HCT116 (cell line): ENCODE data around the gene ACKR3.

Experiments
- CBX3 ChIP-seq: IDR thresholded peaks from 2 replicates; pipeline ENCODE4 v1.6.1; 2012; ENCODE audit warnings: low read depth
- CTCF ChIP-seq, 3 experiments: fragments of 200-600 bp in 1 of 3; sonication (generic) in 1 of 3; IDR thresholded peaks in 2 of 3; conservative IDR thresholded peaks in 1 of 3; 2 replicates each; pipeline ENCODE4 v1.5.1; 2012 to 2017; ENCODE audit warnings: low read depth in 2 of 3, low read length in 2 of 3, antibody characterized with exemption in 1 of 3, borderline replicate concordance in 1 of 3, control low read depth in 1 of 3, mild to moderate bottlenecking in 1 of 3, mixed read lengths in 1 of 3, mixed run types in 1 of 3, moderate library complexity in 1 of 3; ENCODE audit not compliant: insufficient read depth in 1 of 3
- EGR1 ChIP-seq: IDR thresholded peaks from 2 replicates; pipeline ENCODE4 v1.6.1; 2012; ENCODE audit warnings: low read depth
- EZH2phosphoT487 ChIP-seq: fragments of 200-600 bp; IDR thresholded peaks from 2 replicates; pipeline ENCODE4 v1.6.1; 2018; ENCODE audit warnings: antibody characterized with exemption, borderline replicate concordance
- POLR2A ChIP-seq: IDR thresholded peaks from 2 replicates; pipeline ENCODE4 v1.7.0; 2011; ENCODE audit warnings: borderline replicate concordance; ENCODE audit not compliant: insufficient read depth, insufficient read length; ENCODE audit errors: extremely low read depth
- YY1 ChIP-seq: IDR thresholded peaks from 2 replicates; pipeline ENCODE4 v1.6.1; 2011; ENCODE audit warnings: low read length, low read depth, moderate library complexity, mild to moderate bottlenecking; ENCODE audit not compliant: insufficient replicate concordance; ENCODE audit errors: extremely low read depth
- ZNF274 ChIP-seq: fragments of 200-500 bp; sonication (Bioruptor generic); IDR thresholded peaks from 2 replicates; pipeline ENCODE4 v1.6.1; 2014; ENCODE audit warnings: mild to moderate bottlenecking, low read depth, low read length, inconsistent platforms

- TF ChIP-seq CTCF (IDR thresholded peaks at IDR 0.05 in 2 of 3, conservative IDR thresholded peaks at IDR 0.05 in 1 of 3; ENCODE audit: borderline replicate concordance in 1 of 3, insufficient read depth in 1 of 3, low read depth in 2 of 3, low read length in 2 of 3), result no peak
- no peak for TF ChIP-seq YY1
- no peak for TF ChIP-seq EZH2phosphoT487
- no peak for TF ChIP-seq EGR1
- TF ChIP-seq CBX3, result no peak
- no peak for TF ChIP-seq ZNF274
- no peak for TF ChIP-seq POLR2A
Observed at GRCh38 chr2:236627193-236627592, 57.6 kb downstream of the ACKR3 start.
